MM.1S (cell line): ENCODE results near the gene DMRTA1.

Experiments used
- DNase-seq: peaks from one replicate; pipeline ENCODE4 v3.0.0-alpha.2; 2015
- H2AFZ ChIP-seq: fragments of 300-600 bp; sonication (generic); 2 replicates; pipeline ENCODE4 v1.6.0; 2016; ENCODE audit warnings: antibody characterized with exemption, low read length
- H3F3A ChIP-seq: fragments of 300-600 bp; sonication (generic); 2 replicates; pipeline ENCODE4 v1.6.1; 2016; ENCODE audit warnings: mild to moderate bottlenecking, antibody characterized with exemption, low read length, moderate library complexity, mixed read lengths; ENCODE audit not compliant: insufficient read depth
- H3K27ac ChIP-seq: fragments of 300-600 bp; sonication (generic); 2 replicates; pipeline ENCODE4 v1.5.1; 2016; ENCODE audit warnings: mild to moderate bottlenecking, low read length
- H3K27me3 ChIP-seq: fragments of 300-600 bp; sonication (generic); replicated peaks from 2 replicates; pipeline ENCODE4 v1.6.0; 2016; ENCODE audit warnings: low read length; ENCODE audit not compliant: insufficient read depth
- H3K36me3 ChIP-seq: fragments of 300-600 bp; sonication (generic); replicated peaks from 2 replicates; pipeline ENCODE4 v1.6.1; 2016; ENCODE audit warnings: mild to moderate bottlenecking, low read length, mixed read lengths; ENCODE audit not compliant: insufficient read depth
- H3K4me1 ChIP-seq: fragments of 300-600 bp; sonication (generic); 2 replicates; pipeline ENCODE4 v1.6.1; 2016; ENCODE audit warnings: low read length, mixed read lengths
- H3K4me2 ChIP-seq: fragments of 300-600 bp; sonication (generic); 2 replicates; pipeline ENCODE4 v1.6.0; 2016; ENCODE audit warnings: low read depth, low read length
- H3K4me3 ChIP-seq: fragments of 300-600 bp; sonication (generic); 2 replicates; pipeline ENCODE4 v1.5.1; 2016; ENCODE audit warnings: low read length, mixed read lengths
- H3K79me2 ChIP-seq: fragments of 300-600 bp; sonication (generic); 2 replicates; pipeline ENCODE4 v1.6.1; 2016; ENCODE audit warnings: mixed run types, low read length, mixed read lengths
- H3K9ac ChIP-seq: fragments of 300-600 bp; sonication (generic); 2 replicates; pipeline ENCODE4 v1.6.1; 2016; ENCODE audit warnings: low read length, mixed read lengths
- H3K9me2 ChIP-seq: fragments of 300-600 bp; sonication (generic); replicated peaks from 2 replicates; pipeline ENCODE4 v1.6.1; 2016; ENCODE audit warnings: mild to moderate bottlenecking, low read length, mixed read lengths; ENCODE audit not compliant: insufficient read depth
- H3K9me3 ChIP-seq: fragments of 300-600 bp; sonication (generic); replicated peaks from 2 replicates; pipeline ENCODE4 v1.6.1; 2016; ENCODE audit warnings: mild to moderate bottlenecking, low read length, mixed read lengths; ENCODE audit not compliant: insufficient read depth
- H4K20me1 ChIP-seq: fragments of 300-600 bp; sonication (generic); 2 replicates; pipeline ENCODE4 v1.6.1; 2016; ENCODE audit warnings: mild to moderate bottlenecking, low read length, moderate library complexity, mixed read lengths; ENCODE audit not compliant: insufficient read depth
- EZH2 ChIP-seq: fragments of 300-600 bp; sonication (generic); optimal IDR thresholded peaks from 2 replicates; pipeline ENCODE3; 2017; ENCODE audit warnings: low read depth, mild to moderate bottlenecking, antibody characterized with exemption, low read length, mixed read lengths
- EZH2phosphoT487 ChIP-seq: fragments of 300-600 bp; sonication (generic); IDR thresholded peaks from 2 replicates; pipeline ENCODE4 v1.6.1; 2018; ENCODE audit warnings: antibody characterized with exemption, low read length
- TF ChIP-seq, protein P1 (sequence below): fragments of 300-600 bp; sonication (generic); IDR thresholded peaks from 2 replicates; pipeline ENCODE4 v1.5.1; 2016; ENCODE audit warnings: antibody characterized with exemption, low read length, mixed read lengths

The DMRTA1 gene

DNA sequence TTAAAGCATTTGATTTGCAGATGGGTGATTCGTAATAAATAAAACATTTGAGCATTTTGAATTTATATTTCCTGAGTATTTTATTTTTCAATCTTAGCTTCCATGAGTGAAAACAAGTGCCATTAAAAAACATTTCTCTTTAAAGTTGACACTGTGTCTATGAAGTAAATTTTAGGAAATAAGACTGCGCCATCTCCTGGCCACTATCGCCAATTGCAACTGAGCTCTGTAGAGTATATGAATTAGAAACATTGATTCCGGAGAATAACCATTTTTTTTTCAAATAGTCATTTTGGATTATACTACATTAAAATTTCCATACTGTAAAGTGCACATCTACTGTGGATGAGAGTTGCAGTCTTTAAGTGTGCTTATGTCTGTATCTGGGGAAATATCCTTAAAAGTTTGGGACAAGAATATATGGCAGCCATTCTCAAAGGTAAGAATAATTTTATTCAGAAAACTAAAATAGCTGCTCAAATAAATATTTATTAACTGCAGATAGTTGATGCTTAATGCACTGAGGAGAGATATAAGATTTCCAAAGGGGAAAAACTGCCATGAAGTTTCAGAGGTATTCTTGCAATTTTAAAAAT is 5.9 kb downstream of the DMRTA1 start:
- H3K4me1 ChIP-seq: no peaks in the 10 kb centered on the region; the same call in 1 of the 2 replicates
- peak overlapping the region; percentile 47; the same call in 1 of the 2 replicates for H3K9ac ChIP-seq
- no peaks in the 10 kb centered on the region for H3K9me2 ChIP-seq
- no peaks in the 10 kb centered on the region for H3K36me3 ChIP-seq
- peak overlapping the region; percentile 59 for H3K4me2 ChIP-seq
- no peak overlapping the region; the same call in 1 of the 2 replicates for H3K4me3 ChIP-seq
- H2AFZ ChIP-seq: no peak overlapping the region
- TF ChIP-seq, protein P1, sequence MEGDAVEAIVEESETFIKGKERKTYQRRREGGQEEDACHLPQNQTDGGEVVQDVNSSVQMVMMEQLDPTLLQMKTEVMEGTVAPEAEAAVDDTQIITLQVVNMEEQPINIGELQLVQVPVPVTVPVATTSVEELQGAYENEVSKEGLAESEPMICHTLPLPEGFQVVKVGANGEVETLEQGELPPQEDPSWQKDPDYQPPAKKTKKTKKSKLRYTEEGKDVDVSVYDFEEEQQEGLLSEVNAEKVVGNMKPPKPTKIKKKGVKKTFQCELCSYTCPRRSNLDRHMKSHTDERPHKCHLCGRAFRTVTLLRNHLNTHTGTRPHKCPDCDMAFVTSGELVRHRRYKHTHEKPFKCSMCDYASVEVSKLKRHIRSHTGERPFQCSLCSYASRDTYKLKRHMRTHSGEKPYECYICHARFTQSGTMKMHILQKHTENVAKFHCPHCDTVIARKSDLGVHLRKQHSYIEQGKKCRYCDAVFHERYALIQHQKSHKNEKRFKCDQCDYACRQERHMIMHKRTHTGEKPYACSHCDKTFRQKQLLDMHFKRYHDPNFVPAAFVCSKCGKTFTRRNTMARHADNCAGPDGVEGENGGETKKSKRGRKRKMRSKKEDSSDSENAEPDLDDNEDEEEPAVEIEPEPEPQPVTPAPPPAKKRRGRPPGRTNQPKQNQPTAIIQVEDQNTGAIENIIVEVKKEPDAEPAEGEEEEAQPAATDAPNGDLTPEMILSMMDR: peak; percentile 64
- no peak for TF ChIP-seq EZH2phosphoT487
- DNase-seq: peak; percentile 56
- H3K27ac ChIP-seq: peak overlapping the region; percentile 50; the same call in 1 of the 2 replicates
- H3F3A ChIP-seq: 0 out of 2 replicates have a peak, but pooled peaks cover 4% of the 10 kb centered on the region
- no peaks in the 10 kb centered on the region for H4K20me1 ChIP-seq
- H3K9me3 ChIP-seq: no peaks in the 10 kb centered on the region
- H3K27me3 ChIP-seq: no peaks in the 10 kb centered on the region
- 0 out of 2 replicates have a peak, but pooled peaks cover 4% of the 10 kb centered on the region for H3K79me2 ChIP-seq

DNA sequence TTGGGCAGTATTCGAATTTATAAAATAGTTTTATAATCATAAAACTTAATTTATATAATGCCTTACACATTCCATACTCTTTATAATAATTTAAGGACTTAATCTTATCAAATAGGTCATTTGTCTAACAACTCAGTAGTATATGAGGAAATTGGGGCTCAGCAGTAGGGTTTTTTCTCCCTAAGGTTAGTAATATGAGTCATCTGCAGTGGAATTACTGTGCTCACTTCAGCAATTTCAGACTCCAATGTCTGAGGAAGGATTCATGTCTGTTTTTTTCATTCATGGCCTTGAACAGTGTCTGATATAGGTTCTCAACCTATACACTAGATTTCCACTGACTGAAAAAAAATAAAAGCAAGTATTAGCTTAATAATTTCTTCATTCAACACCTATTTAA is 7.4 kb downstream of the DMRTA1 start:
- no peaks in the 10 kb centered on the region for H3K9me2 ChIP-seq
- no peak overlapping the region for H3K9ac ChIP-seq
- H3F3A ChIP-seq: 0 out of 2 replicates have a peak, but pooled peaks cover 4% of the 10 kb centered on the region
- H3K79me2 ChIP-seq: no peaks in the 10 kb centered on the region
- H3K9me3 ChIP-seq: no peaks in the 10 kb centered on the region
- H3K4me1 ChIP-seq: no peaks in the 10 kb centered on the region; the same call in 1 of the 2 replicates
- DNase-seq: no peak
- H3K4me3 ChIP-seq: no peak overlapping the region
- TF ChIP-seq EZH2 (no peak), EZH2phosphoT487 (no peak)
- TF ChIP-seq, protein P1: no peak
- H4K20me1 ChIP-seq: no peaks in the 10 kb centered on the region
- H3K36me3 ChIP-seq: no peaks in the 10 kb centered on the region
- no peak overlapping the region for H3K27ac ChIP-seq
- H3K27me3 ChIP-seq: no peaks in the 10 kb centered on the region
- H3K4me2 ChIP-seq: no peak overlapping the region
- no peak overlapping the region for H2AFZ ChIP-seq

DNA sequence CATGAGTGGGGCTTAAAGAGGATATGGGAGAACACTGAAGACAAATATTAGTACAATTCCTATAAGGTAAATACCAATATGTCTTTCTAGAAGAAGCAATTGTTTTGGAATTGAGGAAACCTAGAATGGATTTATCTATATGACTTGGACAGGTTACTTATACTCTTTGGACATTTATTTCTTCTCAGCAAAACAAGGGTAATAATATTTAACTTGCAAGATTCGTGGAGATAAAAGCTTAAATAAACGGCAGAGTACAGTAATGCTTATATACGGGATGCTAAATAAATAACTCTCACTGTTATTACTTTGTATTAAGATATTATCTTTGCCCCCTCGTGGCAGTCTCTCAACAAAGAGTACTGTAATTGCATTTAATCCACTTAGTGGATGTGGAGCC is 8.6 kb downstream of the DMRTA1 start:
- H3K36me3 ChIP-seq: no peaks in the 10 kb centered on the region
- H3K4me3 ChIP-seq: no peak overlapping the region
- no peaks in the 10 kb centered on the region for H4K20me1 ChIP-seq
- DNase-seq: no peak
- H3K9ac ChIP-seq: no peak overlapping the region
- H3K9me2 ChIP-seq: no peaks in the 10 kb centered on the region
- H3F3A ChIP-seq: 0 out of 2 replicates have a peak, but pooled peaks cover 4% of the 10 kb centered on the region
- no peaks in the 10 kb centered on the region for H3K9me3 ChIP-seq
- TF ChIP-seq EZH2 (no peak), EZH2phosphoT487 (no peak)
- TF ChIP-seq, protein P1: no peak
- no peak overlapping the region for H3K27ac ChIP-seq
- no peak overlapping the region for H2AFZ ChIP-seq
- H3K4me1 ChIP-seq: no peaks in the 10 kb centered on the region; the same call in 1 of the 2 replicates
- no peaks in the 10 kb centered on the region for H3K79me2 ChIP-seq
- H3K27me3 ChIP-seq: no peaks in the 10 kb centered on the region
- no peak overlapping the region for H3K4me2 ChIP-seq
